Esophagus muscularis mucosa (tissue), 2 donors: ENCODE results near the gene SLC6A8.

ENCODE experiments used
- POLR2A ChIP-seq: fragments of 450-650 bp; IDR thresholded peaks from one replicate; pipeline ENCODE4 v1.6.1; 2017; ENCODE audit warnings: antibody characterized with exemption, moderate library complexity, mild to moderate bottlenecking, low read depth
- POLR2AphosphoS5 ChIP-seq, 2 donors: sonication (generic); formaldehyde crosslinking; IDR thresholded peaks; one replicate each; pipeline ENCODE4 v1.6.1; 2017; ENCODE audit warnings: antibody characterized with exemption in 2 of 2

DNA sequence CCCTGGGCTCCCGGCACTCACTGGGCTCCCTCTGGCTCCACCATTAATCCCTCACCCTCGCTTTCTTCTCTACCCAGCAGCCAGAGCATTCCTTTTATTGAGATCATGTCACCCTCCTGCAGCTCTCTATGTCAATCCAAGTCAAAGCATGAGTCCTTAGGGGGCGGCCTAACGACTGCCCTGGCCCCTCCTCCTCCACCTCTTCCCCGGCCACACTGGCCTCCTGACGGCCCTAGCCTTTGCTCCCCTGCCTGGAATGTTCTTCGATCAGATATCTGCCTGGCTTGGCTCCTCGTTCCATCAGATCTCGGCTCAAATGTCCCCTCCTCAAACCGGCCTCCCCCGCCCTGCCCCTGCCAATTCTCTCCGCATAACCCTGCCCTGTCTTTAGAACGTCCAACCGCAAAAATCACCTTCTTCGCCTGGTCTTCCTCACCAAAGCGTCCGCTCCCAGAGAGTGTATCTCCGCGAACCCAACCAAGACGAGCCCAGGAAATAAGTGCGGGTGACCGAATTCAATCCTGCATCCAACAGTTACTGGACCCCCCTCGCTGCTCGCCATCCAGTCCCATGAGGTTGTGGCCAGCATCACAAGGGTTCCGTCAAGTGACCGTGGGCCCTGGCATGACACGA is 13.4 kb upstream of the SLC6A8 start:
- TF ChIP-seq POLR2A (no peak), POLR2AphosphoS5 (IDR thresholded peaks at IDR 0.05) (no peak)
